HG03025 (cell line): Measurements from ENCODE around the gene NKX6-1.

Experiments used
- ATAC-seq: cut with Tn5 transposase; IDR thresholded peaks from one replicate; pipeline ENCODE4 v1.9.1; 2021; ENCODE audit warnings: mild to moderate bottlenecking, moderate library complexity; ENCODE audit not compliant: unreplicated experiment, low FRiP score

Gene NKX6-1

GRCh38 chr4:84481077-84481859 is 17.8 kb downstream of the NKX6-1 start:
- ATAC-seq = no peak

GRCh38 chr4:84480082-84480481 is 19.0 kb downstream of the NKX6-1 start:
- no peak for ATAC-seq

- no peak for ATAC-seq
Observed at GRCh38 chr4:84479663-84480062, 19.4 kb downstream of the NKX6-1 start.

- ATAC-seq = no peak
Observed at GRCh38 chr4:84477738-84478137, 21.4 kb downstream of the NKX6-1 start.

GRCh38 chr4:84474107-84474506 is 25.0 kb downstream of the NKX6-1 start:
- ATAC-seq = no peak

- no peak for ATAC-seq
Observed at GRCh38 chr4:84472154-84472553, 26.9 kb downstream of the NKX6-1 start.

- ATAC-seq = no peak
Observed at GRCh38 chr4:84470204-84470785, 28.8 kb downstream of the NKX6-1 start.

- ATAC-seq = no peak
Observed at GRCh38 chr4:84467601-84468000, 31.5 kb downstream of the NKX6-1 start.

- ATAC-seq = no peak
Observed at GRCh38 chr4:84459783-84460182, 39.3 kb downstream of the NKX6-1 start.

- ATAC-seq = no peak
Observed at GRCh38 chr4:84456157-84456556, 42.9 kb downstream of the NKX6-1 start.

GRCh38 chr4:84455697-84456096 is 43.4 kb downstream of the NKX6-1 start:
- ATAC-seq = no peak

GRCh38 chr4:84451546-84451945 is 47.5 kb downstream of the NKX6-1 start:
- ATAC-seq = no peak

- no peak for ATAC-seq
Observed at GRCh38 chr4:84443523-84443922, 55.6 kb downstream of the NKX6-1 start.

GRCh38 chr4:84442778-84443177 is 56.3 kb downstream of the NKX6-1 start:
- no peak for ATAC-seq
